Chondrocyte (in vitro differentiated cells): ENCODE measurements around the gene RAB40C. TPM values are rescaled to one million over a fixed set of nuclear protein-coding genes. Genes with fewer than 3 reads are reported as not detected.

ENCODE experiments used
- DNase-seq: peaks from one replicate; pipeline ENCODE4 v3.0.0; 2021; ENCODE audit warnings: mixed read lengths, low spot score
- H3K27ac Mint-ChIP-seq: one replicate; pipeline ENCODE4 v1.8.0; 2021; ENCODE audit warnings: mild to moderate bottlenecking, moderate library complexity, mixed read lengths; ENCODE audit not compliant: unreplicated experiment
- H3K27me3 Mint-ChIP-seq: 2 replicates; pipeline ENCODE4 v1.8.0; 2021; ENCODE audit warnings: low read depth, mixed read lengths
- H3K36me3 Mint-ChIP-seq: 2 replicates; pipeline ENCODE4 v1.8.0; 2021; ENCODE audit warnings: low read depth, mixed read lengths
- H3K4me1 Mint-ChIP-seq: 2 replicates; pipeline ENCODE4 v1.8.0; 2021; ENCODE audit warnings: low read depth, mild to moderate bottlenecking, mixed read lengths
- H3K4me3 Mint-ChIP-seq: one replicate; pipeline ENCODE4 v1.8.0; 2021; ENCODE audit warnings: mild to moderate bottlenecking, moderate library complexity, mixed read lengths; ENCODE audit not compliant: unreplicated experiment
- H3K9me3 Mint-ChIP-seq: 2 replicates; pipeline ENCODE4 v1.8.0; 2021; ENCODE audit warnings: low read depth, mixed read lengths
- CTCF ChIP-seq: fragments of 200-600 bp; sonication (generic); IDR thresholded peaks from 2 replicates; pipeline ENCODE4 v1.5.0; 2021; ENCODE audit warnings: antibody characterized with exemption, mild to moderate bottlenecking, moderate library complexity
- total RNA-seq: library from RNA; stranded (reverse); gene quantifications from 3 replicates; pipeline ENCODE4 v1.2.1, GENCODE V29; 2021

The RAB40C gene
- total RNA-seq, 1 donor from 2014 or later, result 19.6 TPM

- Mint-ChIP-seq H3K36me3 (no peaks in the 10 kb centered on the region), H3K27me3 (no peaks in the 10 kb centered on the region), H3K4me3 (no peak overlapping the region), H3K27ac (no peak overlapping the region), H3K9me3 (no peaks in the 10 kb centered on the region), H3K4me1 (peaks cover 4% of the 10 kb centered on the region)
- no peak for DNase-seq
- TF ChIP-seq CTCF, result peak; percentile 6
Measured at GRCh38 chr16:661184-661821, 71.4 kb downstream of the RAB40C start.

GRCh38 chr16:662095-662494, 72.2 kb downstream of the RAB40C start:
- Mint-ChIP-seq H3K9me3 (no peaks in the 10 kb centered on the region), H3K27me3 (no peaks in the 10 kb centered on the region), H3K36me3 (no peaks in the 10 kb centered on the region), H3K4me1 (peaks cover 4% of the 10 kb centered on the region), H3K4me3 (no peak overlapping the region), H3K27ac (no peak overlapping the region)
- DNase-seq, result no peak
- no peak for TF ChIP-seq CTCF

- Mint-ChIP-seq H3K27me3 (no peaks in the 10 kb centered on the region), H3K4me1 (peaks cover 5% of the 10 kb centered on the region), H3K4me3 (no peak overlapping the region), H3K36me3 (no peaks in the 10 kb centered on the region), H3K27ac (no peak overlapping the region), H3K9me3 (no peaks in the 10 kb centered on the region)
- no peak for TF ChIP-seq CTCF
- DNase-seq, result no peak
Measured at GRCh38 chr16:662597-662996, 72.7 kb downstream of the RAB40C start.

DNA sequence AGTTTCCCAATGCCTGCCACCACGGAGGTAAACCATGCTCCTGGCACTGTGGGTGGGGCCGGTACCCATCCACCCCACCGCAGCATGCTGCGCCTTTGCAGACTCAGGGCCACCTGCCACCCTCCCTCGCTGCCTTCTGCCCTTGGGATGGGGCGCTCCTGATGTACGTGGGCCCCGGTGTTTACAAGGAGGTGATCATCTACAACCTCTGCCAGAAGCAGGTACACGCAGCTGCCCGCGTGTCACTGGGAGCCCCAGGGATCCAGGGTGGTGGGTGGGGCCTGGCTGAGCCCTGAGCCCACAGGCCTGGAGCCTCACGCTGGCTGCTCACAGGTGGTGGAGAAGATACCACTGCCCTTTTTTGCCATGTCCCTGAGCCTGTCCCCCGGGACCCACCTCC, 76.7 kb downstream of the RAB40C start:
- DNase-seq, result no peak
- no peak for TF ChIP-seq CTCF
- Mint-ChIP-seq H3K4me1 (peaks cover 8% of the 10 kb centered on the region), H3K4me3 (no peak overlapping the region), H3K27me3 (no peaks in the 10 kb centered on the region), H3K27ac (no peak overlapping the region), H3K36me3 (no peaks in the 10 kb centered on the region), H3K9me3 (no peaks in the 10 kb centered on the region)

GRCh38 chr16:667113-667779, 77.4 kb downstream of the RAB40C start:
- no peak for DNase-seq
- no peak for TF ChIP-seq CTCF
- Mint-ChIP-seq H3K9me3 (no peaks in the 10 kb centered on the region), H3K27me3 (no peaks in the 10 kb centered on the region), H3K4me1 (peaks cover 8% of the 10 kb centered on the region), H3K27ac (peak overlapping the region; percentile 81), H3K36me3 (no peaks in the 10 kb centered on the region), H3K4me3 (no peak overlapping the region)
